Measurements from ENCODE around the gene MVP. TPM values are rescaled to one million over a fixed set of nuclear protein-coding genes. Genes with fewer than 3 reads are reported as not detected.
"Not testable (repeated sequence)": the region's sequence is repeated elsewhere in the genome, so short reads cannot be mapped to it uniquely, and the experiment has no call there.

MVP gene
- total RNA-seq, 1 experiment from 2014 or later = 186 TPM

GRCh38 chr16:29871822-29872546 is 51.7 kb downstream of the MVP start:
- no peak for DNase-seq (ENCODE audit: low read depth)

GRCh38 chr16:29873319-29873718 is 53.1 kb downstream of the MVP start:
- no peak for DNase-seq (ENCODE audit: low read depth)

DNA sequence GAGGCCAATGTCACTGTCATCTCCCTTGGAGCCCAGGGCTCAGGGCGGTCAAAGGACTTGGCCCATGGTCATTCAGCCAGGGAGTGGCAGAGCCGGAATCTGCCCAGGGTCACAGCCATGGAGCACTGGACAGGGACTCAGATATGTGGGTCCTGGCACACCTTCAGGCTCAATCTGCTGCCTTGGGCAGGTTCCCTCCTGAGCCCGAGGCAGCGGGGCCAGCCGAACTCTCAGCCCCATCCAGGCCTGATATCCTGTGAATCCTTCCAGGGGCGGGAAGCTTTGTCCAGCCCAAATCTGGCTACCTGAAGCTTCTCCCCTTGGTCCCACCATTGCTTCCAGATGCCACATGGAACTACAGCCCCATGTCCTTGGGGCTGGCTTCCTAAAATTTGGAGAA is 54.9 kb downstream of the MVP start:
- no peak for DNase-seq (ENCODE audit: low read depth)

GRCh38 chr16:29876217-29876593 is 55.9 kb downstream of the MVP start:
- DNase-seq (ENCODE audit: low read depth) = no peak

GRCh38 chr16:29876594-29877249 is 56.5 kb downstream of the MVP start:
- DNase-seq (ENCODE audit: low read depth) = no peak

DNA sequence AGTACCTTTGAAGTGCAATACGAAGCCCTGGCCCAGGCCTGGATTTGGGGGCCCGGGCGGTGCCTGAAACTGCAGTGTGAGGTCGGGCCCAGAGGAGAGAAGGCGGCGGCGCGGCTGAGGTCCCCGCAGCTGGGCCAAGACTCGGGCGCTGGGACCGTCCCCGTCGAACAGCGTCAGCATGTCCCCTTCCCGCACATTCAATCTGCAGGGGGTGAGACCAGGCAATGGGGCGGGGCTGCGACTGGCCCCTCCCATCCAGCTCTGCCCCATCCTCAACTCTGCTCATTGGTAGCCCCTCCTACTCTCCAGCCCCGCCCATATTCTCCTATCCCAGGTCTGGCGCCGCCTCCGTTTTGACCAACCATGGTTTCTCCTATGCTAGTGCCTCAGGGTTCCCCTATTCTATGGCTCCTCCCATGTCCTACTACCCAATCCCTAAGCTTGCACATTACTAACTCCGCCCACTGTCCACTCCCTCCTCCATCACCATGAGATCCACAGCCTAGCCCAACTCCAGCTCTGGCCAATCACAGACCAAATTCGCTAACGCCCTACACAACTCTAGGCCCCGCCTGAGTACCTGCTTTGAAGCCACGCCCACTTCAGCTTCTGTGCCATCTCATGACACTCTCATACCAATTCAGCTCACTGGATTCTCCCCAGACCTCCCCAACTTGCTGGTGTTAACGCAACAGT is 57.2 kb downstream of the MVP start:
- DNase-seq (ENCODE audit: low read depth) = no peak

DNA sequence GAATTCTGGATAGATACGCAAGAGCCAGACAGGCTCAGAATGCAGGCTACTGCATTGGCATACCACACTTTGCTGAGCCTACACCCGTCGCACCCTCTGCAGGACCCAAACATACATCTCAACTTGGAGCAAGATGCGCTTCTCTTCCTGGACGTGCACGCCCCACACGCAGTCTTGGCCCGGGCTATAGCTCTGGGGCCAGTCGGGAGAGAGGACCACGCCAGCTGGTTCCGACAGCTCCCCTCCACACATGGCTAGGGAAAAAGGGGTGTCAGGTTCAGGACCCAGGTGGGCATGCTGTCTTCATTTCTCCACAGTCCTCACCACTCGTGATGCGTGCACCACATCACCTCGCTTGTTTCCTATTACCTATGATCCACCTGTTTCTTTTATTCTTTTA is 57.9 kb downstream of the MVP start:
- no peak for DNase-seq (ENCODE audit: low read depth)

DNA sequence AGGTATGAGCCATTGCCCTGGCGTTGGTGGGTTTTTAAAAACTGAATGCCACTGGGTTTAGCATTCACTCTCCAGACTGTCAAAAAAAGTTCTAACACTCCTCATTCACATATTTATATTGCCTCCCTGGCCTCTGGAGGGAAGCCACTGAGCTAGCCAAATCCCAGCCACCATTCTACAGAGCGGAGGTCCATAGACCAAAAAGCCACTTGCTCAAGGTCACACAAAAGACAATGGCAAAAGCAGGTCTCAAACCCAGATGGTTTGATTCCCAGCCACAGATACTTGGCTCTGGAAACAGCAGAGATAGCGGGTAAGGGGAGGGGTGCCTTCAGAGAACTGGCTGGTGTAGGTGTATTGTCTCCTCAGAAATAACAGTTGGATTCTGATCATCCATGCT is 60.8 kb downstream of the MVP start:
- no peak for DNase-seq (ENCODE audit: low read depth)

DNA sequence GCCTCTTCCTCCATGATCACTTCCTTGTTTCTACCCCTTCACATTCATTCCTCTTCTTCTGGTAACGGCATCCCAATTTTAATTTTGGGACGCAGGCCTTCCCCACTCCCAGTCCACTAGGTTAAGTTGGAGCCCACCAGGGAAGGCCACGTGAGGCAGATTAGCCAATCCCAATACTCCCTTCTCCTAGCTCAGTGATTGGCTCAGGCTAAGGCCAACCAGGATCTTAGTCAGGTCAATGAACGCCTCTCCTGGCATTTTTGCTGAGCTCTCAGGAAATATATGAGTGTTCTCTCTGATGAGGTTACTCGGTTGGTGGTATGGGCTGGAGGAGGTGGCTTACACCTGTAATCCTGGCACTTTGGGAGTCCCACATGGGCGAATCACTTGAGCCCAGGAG is 63.7 kb downstream of the MVP start:
- DNase-seq (ENCODE audit: low read depth) = no peak

DNA sequence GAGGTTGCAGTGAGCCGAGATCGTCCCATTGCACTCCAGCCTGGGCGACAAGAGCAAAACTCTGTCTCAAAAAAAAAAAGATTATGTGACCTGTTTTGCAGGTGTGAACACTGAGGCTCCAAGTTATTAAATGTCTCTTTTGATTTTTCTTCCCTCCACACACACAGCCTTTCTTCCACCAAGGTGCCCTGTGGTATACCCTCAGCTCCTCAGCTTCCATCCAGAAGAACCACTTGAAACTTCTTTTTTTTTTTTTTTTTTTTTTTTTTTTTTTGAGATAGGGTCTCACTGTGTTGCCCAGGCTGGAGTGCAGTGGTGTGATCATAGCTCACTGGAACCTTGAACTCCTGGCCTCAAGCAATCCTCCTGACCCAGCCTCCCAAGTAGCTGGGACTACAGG is 69.1 kb downstream of the MVP start:
- DNase-seq (ENCODE audit: low read depth) = not testable (repeated sequence)

GRCh38 chr16:29891525-29892457 is 71.5 kb downstream of the MVP start:
- no peak for DNase-seq (ENCODE audit: low read depth)

GRCh38 chr16:29892458-29892813 is 72.2 kb downstream of the MVP start:
- no peak for DNase-seq (ENCODE audit: low read depth)

- no peak for DNase-seq (ENCODE audit: low read depth)
These were observed 73.3 kb downstream of the MVP start for GRCh38 chr16:29893553-29893952.

DNA sequence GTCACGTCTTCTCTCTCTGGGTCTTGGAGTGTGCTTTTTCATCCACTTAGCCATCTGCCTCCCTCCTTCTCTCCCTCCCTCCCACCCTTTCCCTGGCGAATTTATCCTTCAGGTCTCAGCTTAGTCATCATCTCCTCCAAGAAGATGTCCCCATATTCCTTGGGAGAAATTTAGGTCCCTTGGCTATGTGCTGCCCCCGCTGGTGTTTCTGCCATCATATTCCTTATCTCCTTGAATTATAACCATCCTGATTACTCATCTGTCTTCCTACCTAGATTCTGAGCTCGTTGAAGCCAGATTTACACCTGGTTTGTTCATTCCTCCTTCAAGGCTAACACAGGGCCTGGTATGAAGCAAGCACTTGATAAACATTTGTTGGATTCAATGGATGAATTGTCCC is 74.1 kb downstream of the MVP start:
- no peak for DNase-seq (ENCODE audit: low read depth)

- DNase-seq (ENCODE audit: low read depth) = no peak
These were observed 76.6 kb downstream of the MVP start for GRCh38 chr16:29896841-29897240.

DNA sequence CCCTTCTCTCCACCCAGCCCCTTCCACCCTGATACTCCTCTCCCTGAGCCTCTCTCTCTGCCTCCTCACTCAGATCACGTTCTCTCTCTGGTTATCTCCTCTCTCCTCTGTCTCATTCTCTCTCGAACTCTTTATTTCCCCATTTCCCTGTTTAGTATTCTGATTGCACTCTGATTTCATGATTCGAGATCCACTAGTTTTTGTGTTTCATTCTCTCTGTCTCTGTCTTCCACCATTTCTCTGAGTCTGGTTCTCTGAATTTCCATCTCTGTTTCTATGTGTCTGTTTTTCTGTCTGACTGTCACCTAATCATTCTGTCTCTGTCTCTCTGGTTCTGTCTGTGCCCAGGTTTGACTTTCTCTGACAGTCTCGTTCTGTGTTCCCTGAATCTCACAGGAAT is 77.1 kb downstream of the MVP start:
- DNase-seq (ENCODE audit: low read depth) = no peak

Other genes with a start within 250 kb of the MVP start
- gene SPN, start 157.2 kb upstream of the MVP start, total RNA-seq (2014; rRNA removed; shearing (Covaris generic)) = 1.1 and 1.8 TPM in 2 replicates
- gene QPRT, start 141.3 kb upstream of the MVP start, total RNA-seq (2014; rRNA removed; shearing (Covaris generic)) = 4.0 and 9.0 TPM in 2 replicates
- gene C16orf54, start 74.5 kb upstream of the MVP start, total RNA-seq (2014; rRNA removed; shearing (Covaris generic)) = 0.54 and 0.84 TPM in 2 replicates
- gene ZG16, start 42.2 kb upstream of the MVP start, total RNA-seq (2014; rRNA removed; shearing (Covaris generic)) = not detected in 2 replicates
- 68.6 and 79.0 TPM in 2 replicates for gene KIF22, start 29.7 kb upstream of the MVP start, total RNA-seq (2014; rRNA removed; shearing (Covaris generic))
- gene MAZ, start 13.9 kb upstream of the MVP start, total RNA-seq (2014; rRNA removed; shearing (Covaris generic)) = 127 and 223 TPM in 2 replicates
- 0.20 and 0.94 TPM in 2 replicates for gene PRRT2, start 8.3 kb upstream of the MVP start, total RNA-seq (2014; rRNA removed; shearing (Covaris generic))
- 45.4 and 58.2 TPM in 2 replicates for gene PAGR1, start 4.3 kb upstream of the MVP start, total RNA-seq (2014; rRNA removed; shearing (Covaris generic))
- 90.7 and 103 TPM in 2 replicates for gene CDIPT, start 42.8 kb downstream of the MVP start, total RNA-seq (2014; rRNA removed; shearing (Covaris generic))
- 16.7 and 38.3 TPM in 2 replicates for gene SEZ6L2, start 79.1 kb downstream of the MVP start, total RNA-seq (2014; rRNA removed; shearing (Covaris generic))
- gene ASPHD1, start 80.0 kb downstream of the MVP start, total RNA-seq (2014; rRNA removed; shearing (Covaris generic)) = 12.1 and 16.1 TPM in 2 replicates
- gene KCTD13, start 105.8 kb downstream of the MVP start, total RNA-seq (2014; rRNA removed; shearing (Covaris generic)) = 11.3 and 16.8 TPM in 2 replicates
- 86.9 and 110 TPM in 2 replicates for gene TMEM219, start 141.6 kb downstream of the MVP start, total RNA-seq (2014; rRNA removed; shearing (Covaris generic))
- gene TAOK2, start 153.4 kb downstream of the MVP start, total RNA-seq (2014; rRNA removed; shearing (Covaris generic)) = 24.1 and 47.4 TPM in 2 replicates
- gene HIRIP3, start 175.2 kb downstream of the MVP start, total RNA-seq (2014; rRNA removed; shearing (Covaris generic)) = 17.1 and 19.0 TPM in 2 replicates
- 122 and 187 TPM in 2 replicates for gene INO80E, start 175.8 kb downstream of the MVP start, total RNA-seq (2014; rRNA removed; shearing (Covaris generic))
- 0.52 and 0.62 TPM in 2 replicates for gene DOC2A, start 190.6 kb downstream of the MVP start, total RNA-seq (2014; rRNA removed; shearing (Covaris generic))
- not detected in 2 replicates for gene C16orf92, start 202.7 kb downstream of the MVP start, total RNA-seq (2014; rRNA removed; shearing (Covaris generic))
- 0.42 TPM in 1 of 2 replicates, not detected in the other for gene TLCD3B, start 210.8 kb downstream of the MVP start, total RNA-seq (2014; rRNA removed; shearing (Covaris generic))
- gene ALDOA, start 245.3 kb downstream of the MVP start, total RNA-seq (2014; rRNA removed; shearing (Covaris generic)) = 3,016 and 3,039 TPM in 2 replicates

Data from M059J (cell line).